Measurements from ENCODE around the gene TOM1.
"Not testable (repeated sequence)": the region's sequence is repeated elsewhere in the genome, so short reads cannot be mapped to it uniquely, and the experiment has no call there.

Gene TOM1

DNA sequence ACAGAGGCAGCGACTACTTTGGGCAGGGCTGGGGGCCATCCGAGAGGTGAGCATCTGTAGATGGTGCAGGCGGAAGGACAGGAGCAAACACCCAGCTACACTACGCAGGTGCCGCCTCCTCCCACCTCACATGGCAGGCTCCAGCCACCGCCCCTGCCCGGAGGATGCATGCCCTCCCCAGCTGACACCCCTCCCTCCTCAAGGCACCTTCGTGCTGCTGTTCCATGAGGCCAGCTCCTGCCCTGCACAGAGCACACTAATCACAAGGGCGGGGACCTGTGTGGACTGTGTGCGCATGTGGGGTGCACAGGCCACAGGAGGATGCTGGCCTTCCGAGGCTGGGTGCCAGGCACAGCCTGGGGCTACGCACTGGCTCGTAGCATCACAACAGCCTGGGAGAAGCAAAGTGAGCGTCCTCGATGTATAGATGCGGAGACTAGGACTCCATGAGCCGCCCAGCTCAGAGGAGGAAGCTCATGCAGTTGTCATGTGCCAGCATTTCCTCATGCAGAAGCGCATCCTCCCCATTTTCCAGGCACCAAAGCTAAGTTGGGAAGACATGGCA lies 48.4 kb downstream of the TOM1 start:
- DNase-seq, result no peak

DNA sequence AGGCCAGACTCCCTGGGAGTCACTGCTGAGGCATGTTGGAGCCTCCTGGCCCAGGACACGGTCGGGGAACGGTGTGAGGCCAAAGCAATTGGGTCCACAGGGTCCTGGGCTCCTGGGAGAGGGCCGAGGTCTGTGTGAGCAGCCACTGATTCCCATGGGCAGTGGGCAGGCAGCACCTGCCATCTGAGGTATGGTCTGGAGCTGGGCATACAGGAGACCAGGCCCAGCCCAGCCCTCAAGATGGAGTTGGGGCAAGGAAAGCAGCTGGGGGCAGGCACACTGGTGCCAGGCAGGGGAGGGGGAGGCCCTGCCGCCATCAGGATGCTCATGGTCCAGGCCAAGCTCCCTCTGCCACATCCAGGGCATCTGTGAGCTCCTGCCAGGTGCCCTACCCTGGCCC lies 49.0 kb downstream of the TOM1 start:
- no peak for DNase-seq

DNA sequence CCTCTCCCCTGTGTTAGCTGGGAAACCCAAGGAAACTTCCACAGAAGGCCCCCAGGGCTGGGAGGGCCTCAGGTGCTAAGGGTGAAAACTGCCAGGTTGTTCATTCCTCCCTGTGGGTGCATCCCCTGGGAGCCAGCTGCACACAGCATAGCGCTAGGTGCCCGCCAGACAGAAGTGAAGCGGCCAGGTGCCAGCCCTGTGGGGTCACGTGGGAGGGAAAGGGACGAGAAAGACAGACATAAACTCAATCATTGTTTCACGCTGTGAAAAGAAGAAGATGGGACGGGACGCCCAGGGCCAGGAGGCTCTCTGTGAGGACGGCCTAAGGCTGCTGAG lies 49.6 kb downstream of the TOM1 start:
- DNase-seq, result no peak

DNA sequence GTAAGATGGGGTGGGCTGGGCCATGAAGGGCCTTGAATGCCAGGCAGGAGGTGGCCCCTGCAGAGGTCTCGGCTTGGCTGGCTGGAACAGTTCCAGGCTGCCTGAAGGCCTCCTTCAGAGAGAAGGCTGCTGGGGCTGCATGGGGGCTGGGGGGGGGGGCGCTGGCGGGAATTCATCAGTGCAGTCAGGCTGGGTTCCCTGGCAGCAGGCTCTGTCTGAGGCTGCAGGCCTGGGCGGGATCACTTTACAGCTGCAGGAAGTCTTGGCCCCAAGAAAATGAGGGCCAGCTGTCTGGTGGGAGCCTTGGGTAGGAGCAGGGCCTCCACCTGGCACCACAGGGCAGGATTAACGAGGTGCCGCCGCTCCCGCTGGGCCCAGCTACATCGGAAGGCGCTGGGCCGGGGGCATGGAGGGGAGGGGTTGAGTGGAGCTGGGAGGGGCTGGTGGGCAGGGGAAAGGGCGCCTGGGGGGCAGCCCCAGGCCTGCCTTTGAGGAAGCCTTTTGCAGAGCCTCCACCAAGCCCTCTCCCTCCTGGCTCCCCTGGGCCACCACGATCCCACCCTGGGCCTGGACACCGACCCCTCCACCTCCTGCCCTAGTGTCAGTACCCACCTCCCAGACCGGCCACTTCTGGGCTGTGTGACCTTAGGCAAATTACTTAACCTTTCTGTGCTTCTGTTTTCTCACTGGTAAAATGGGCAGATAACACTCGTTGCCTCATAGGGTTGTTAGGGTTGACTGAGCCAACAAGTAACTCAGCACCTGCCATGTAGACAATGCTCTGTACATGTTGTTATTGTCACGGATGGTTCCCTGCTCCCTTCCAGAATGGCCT lies 50.2 kb downstream of the TOM1 start:
- no peak for DNase-seq

DNA sequence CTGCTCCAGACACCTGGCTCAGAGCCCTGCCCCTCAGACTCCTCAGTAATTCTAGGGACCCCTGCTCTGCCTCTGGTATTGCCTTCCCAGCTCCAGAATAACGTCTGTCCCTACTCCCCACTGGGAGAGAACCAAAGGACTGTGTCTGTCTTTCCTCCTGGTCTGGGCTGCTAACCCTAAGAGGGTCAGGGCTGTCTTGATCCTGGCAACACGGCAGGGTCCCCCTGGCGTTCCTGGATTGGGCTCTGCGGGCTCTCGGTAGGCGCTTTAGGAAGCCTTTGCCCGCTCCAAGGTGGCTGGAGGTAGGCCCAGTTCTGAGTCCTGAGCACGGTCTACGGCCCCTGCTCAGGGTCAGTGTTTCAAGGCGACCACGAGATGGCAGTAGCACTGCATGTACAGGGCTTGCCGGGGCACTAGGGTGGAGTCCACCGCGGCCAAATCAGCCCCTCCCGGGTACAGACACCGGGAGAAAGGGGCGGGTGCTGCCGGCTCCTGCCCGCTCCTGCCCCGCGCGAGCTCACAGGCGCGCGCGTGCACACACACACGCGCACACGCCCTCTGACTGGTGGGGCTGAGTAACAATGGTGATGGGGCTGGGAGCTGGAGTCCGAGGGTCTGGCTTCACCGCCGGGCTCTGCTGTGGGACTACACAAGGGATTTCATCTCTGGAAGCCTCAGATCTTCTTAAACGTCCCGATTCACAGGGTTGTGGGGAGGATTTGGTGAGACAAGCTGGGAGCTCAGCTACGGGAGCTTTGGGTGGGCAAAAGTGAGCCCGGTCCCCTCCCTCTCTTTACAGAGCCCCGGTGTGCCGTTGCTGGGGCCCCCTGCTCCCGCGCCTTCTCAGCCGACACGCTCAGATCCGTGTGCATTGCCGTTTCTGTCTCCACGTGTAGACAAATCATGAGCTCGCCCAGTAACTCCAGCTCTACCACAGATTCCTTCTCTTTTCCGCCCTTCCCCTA lies 51.1 kb downstream of the TOM1 start:
- DNase-seq, result peak; percentile 78

DNA sequence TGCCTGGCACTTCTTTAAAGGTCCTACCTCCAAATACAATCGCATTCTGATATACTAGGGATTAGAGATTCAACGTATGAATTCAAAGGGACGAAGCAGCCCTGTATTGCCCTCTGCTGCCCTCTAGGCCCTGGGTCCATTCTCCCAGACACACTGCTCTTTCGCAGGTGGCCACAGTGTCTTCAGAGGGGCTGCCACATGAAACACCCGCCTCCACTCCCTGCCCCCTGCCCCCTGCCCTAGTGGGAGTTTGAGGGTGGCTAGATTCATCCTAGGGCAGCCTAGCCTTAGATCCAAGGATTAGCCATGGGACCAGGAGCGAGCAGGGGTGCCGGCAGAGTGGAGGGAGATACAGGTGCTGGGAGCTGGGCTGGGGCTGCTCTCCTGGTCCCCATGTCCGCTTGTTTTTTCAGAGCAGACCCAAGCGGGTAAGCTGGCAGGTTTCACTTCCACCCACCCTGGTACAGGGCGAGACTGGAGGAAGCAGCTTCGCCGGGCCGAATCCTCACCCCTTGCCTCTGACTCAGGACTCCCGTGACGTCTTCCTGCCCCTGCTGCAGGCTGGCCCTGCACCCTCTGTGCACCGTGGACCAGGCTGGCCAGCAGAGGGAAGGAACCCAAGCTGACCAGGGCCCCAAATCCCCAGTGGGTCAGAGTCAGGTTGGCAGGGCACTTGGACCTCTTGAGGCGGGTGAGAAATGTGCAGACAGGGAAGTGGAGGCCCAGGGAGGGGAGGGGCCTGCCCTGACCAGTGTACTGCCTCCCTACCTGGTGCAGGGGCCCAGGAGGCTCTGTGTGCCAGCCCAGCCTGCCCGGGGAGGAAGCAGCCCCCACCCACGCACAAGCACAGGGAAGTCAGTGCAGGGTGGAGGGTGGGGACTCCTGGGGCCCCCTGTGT lies 52.8 kb downstream of the TOM1 start:
- DNase-seq, result no peak

DNA sequence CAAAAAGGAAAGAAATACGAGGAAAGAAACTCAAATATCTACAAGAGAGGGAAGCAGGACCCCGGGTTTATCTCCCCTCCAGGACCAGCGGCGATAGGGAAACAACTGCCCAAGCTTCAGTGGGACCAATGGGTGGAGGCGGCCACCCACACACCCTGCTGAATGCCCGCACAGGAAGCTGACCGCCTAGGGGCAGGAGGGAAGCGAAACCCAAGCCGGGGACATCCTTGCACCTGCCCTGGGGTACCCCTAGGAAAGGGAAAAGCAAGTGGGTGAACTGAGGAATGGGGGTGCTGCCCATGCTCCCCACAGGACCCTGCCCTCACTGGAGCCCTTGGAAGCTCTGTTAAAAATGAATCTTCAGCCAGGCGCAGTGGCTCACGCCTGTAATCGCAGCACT lies 53.6 kb downstream of the TOM1 start:
- DNase-seq, result no peak

DNA sequence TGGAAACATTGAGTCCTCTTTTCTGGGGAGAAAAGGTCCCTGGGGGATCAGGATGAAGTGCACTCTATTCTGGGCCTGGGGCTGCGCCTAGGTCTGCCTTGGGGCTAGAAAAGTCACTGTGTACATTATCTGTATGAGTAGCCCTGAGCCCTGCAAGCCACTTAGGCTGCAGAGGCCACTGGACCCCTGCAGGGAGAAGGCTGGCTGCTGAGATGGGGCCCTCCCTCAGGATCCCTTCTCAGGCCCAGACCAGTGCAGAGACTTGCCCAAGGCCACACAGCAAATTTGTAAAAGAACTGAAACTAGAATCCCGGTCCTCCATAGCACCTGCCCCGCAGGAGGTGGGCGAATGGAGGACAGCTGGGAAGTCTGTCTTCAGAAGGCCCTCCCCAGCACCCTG lies 54.4 kb downstream of the TOM1 start:
- no peak for DNase-seq

DNA sequence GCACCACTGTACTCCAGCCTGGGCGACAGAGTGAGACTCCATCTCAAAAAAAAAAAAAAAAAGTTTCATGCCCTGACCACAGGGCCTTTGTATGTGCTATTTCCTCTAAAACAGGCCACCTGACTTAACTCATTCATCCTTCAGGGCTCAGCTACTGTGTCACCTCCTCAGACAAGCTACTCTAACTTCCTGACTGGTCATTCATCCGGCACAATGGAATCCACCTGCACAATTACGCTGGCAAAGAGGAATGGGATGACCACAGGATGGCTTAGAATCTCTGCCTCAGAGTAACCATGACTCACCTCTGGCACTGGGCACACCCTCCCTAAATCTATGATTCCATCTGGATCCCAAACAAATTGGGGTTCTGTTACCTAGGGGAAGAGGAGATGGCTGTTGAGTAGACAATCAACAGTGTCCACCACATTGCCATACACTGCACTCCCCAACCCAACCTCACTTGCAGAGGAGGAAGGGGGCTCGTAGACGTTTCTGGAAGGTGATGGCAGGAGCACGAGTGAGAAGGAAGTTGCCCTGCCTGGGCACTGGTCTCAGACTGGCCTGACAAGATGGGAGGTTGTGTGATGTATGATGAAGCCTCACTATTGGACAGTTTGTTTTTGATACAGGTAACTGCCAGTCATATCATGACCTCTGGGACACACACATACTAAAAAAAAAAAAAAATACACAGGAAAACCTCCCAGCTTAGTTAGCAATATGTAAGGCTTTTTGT lies 58.4 kb downstream of the TOM1 start:
- DNase-seq, result no peak

DNA sequence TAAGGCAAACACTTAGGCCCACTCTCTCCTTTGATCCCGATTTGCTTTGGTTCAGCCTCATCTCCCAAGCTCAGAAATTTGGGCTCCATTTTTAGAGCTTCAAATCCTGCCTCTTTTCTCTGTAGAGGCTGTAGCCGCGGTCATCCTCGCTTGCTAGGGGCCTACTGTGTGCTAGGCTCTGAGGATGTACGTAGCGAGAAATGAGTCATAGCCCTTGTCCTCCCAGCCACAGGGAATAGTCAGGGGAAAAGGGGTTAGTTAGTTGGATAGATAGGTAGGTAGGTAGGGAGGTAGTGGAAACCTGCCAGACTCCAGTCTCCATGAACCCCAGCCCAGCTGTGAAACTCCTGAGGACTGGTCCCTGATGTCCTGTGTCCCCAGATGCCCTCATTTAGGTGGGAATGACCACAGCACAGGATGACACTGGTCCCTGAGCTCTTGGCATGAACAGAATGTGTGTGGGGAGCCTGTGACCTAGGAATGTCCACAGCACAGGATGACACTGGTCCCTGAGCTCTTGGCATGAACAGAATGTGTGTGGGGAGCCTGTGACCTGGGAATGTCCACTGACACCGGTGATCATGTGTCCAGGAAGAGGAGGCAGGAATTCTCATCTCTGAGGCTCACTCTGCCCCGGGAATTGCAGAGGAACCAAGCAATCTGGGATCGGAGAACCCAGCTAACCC lies 59.8 kb downstream of the TOM1 start:
- DNase-seq, result no peak

DNA sequence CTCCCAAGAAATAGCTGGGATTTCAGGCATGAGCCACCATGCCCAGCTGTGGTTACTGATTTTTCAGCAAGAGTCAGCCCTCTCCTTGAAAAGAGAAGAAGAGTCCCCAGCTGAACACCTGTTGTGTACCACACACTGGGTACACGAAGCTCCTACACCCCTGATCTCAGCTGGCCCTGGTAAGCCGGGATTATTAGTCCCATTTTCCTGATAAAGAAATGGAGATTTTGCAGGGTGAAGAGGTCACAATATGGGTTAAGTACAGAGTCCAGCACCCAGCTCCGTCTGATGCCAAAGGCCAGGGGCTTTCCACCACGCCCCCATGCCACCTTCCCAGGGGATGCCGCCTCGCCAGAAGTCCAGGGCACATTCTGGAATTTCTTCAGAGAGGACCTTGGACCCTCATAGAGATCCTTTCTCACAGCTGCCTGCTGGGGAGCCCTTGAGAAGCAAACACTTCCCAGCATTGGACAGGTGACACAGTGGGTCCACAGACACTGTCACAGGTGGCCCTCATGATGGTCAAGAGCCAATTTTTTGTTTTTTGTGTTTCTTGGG lies 61.4 kb downstream of the TOM1 start:
- no peak for DNase-seq

DNA sequence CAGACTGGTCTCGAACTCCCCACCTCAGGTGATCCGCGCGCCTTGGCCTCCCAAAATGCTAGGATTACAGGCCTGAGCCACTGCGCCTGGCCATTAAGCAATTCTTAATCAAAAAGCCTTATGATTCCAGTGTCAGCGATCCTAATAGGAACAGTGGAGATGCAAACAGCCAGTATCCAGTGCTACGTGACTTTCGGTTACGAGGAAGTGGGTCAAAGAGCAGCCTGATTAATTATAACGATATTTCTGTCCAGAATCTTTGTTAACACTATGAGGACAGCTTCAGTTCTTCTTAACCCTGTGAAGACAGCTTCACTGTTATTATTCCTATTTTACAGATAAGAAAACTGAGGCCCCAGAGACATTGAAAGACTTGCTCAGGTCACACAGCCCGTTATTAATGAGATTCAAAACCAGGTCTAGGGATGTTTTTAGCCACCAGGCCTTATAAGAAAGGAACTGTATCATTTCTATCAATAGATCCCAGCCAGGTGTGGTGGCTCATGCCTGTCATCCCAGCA lies 63.9 kb downstream of the TOM1 start:
- no peak for DNase-seq

DNA sequence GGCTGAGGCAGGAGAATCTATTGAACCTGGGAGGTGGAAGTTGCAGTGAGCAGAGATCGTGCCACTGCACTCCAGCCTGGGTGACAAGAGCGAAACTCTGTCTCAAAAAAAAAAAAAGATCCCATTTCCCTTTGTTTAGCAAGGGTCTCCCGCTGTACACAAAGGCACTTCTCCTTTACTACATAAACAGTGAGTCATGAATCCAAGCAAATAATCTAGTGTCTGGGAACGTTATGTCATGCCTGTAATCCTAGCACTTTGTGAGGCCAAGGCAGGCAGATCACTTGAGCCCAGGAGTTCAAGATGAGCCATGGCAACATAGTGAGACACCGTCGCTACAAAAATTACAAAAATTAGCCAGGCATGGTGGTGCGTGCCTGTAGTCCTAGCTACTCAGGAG lies 64.5 kb downstream of the TOM1 start:
- DNase-seq, result not testable (repeated sequence)

DNA sequence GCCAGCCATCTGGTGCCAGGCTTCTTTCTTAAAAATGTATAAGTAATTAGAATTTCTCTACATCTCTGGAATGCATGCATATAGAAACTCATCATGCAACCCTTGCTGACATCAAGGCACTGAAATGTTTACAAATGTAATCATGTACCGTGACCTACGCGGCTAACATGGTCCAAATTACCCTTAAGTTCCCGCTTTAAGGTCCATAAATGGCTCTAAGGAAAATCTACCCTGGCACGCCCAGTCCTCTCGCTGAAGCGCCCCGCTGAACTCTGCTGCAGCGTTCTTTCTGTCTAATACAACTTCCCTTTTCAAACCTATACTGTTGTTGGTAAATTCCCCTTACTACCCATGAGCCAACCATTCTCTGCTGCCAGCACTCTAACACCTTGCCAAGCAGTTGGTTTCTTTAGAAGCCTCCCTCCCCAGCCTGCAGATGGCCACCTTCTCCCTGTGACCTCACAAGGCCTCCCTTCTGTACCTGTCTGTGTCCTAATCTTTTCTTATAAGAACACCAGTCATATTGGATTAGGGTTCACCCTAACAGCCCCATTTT lies 67.7 kb downstream of the TOM1 start:
- DNase-seq, result no peak

DNA sequence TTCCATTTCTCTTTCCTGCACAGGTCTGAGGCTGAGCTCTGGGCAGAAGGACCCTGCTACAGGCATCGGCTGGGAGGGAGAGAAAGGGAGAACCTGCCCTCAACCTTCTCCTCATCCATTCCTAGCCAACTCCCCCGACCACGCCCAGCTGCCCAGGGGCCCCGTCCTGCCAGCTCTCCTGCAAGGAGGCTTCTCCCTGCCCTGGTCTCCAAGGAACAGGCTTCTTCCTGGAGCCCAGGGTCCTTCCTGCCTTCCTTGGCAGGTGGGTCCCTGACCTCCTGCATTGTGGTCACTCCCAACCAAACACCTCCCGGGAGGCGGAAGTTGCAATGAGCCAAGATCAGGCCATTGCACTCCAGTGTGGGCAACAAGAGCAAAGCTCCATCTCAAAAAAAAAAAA lies 68.7 kb downstream of the TOM1 start:
- DNase-seq, result no peak

DNA sequence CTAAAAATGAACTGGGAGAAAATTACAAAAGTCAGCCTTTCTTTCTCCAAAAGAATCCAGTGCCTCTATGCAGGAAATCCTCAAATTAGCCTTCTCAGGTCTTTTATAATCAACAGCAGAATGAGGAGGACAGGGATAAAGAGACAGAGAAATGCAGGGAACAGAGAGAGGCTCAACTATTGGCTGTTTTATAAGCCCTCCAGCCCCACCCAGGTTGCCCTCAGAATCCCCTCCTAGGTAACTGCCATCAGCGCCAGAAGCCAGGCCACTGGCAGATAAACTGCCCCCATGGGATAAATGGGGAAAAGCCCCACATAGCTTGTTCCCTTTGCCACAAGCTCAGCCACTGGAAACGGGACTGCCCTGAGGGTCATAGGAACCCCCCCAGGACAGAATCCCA lies 70.3 kb downstream of the TOM1 start:
- no peak for DNase-seq

DNA sequence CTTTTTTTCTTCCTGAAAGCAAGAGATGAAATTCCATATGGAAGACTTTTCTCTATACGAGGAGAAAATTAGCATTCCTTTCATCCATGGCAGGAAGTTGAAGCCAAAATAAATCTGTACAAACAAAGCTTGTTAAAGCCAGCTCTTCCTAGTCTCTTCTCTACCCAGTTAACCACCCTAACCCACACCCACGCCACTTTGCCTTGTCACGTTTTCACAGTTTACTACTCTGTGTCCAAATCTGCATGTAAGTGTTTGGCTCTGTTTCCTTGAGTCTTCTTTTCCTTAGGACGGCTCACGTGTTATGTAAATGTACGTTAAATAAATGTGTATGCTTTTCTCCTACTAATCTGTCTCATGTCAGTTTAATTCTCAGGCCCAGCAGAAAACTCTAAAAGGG lies 74.1 kb downstream of the TOM1 start:
- DNase-seq, result no peak

DNA sequence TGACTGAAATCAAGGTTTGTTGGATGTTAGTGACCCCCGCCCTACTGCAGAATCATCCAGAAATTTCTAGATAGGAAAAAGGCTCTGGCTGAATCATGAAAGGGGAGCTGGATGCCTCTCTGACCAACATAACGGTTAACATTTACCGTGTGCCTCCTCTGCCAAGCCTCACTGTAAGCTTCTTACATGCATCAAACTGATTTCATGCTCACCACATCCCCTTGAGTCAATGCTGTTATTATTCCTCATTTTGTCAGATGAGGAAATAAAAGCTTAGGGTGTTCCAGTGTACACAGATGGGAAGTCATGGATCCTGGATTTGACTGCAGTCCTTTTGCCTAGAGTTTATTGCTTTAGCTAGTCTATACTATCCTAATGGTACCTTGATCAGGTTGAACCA lies 75.3 kb downstream of the TOM1 start:
- no peak for DNase-seq

DNA sequence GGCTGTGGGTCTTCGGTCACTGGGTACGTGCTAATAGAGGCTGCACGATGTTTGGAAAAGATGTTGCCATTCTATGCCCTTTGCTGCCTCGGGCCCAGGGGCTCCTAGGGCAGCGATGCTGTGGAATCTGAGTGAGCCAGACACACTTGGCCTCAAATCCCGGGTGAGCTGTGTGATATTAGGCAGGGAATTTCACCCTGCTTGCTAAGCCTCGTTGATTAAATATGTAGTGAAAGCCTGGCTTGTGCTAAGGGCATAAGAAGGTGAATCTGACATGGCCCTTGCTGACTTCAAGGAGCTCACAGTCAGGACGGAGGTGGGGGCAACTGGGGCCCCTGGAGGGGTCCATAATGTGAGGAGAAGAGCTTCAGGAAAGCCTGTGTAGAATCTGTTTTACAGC lies 75.8 kb downstream of the TOM1 start:
- no peak for DNase-seq

DNA sequence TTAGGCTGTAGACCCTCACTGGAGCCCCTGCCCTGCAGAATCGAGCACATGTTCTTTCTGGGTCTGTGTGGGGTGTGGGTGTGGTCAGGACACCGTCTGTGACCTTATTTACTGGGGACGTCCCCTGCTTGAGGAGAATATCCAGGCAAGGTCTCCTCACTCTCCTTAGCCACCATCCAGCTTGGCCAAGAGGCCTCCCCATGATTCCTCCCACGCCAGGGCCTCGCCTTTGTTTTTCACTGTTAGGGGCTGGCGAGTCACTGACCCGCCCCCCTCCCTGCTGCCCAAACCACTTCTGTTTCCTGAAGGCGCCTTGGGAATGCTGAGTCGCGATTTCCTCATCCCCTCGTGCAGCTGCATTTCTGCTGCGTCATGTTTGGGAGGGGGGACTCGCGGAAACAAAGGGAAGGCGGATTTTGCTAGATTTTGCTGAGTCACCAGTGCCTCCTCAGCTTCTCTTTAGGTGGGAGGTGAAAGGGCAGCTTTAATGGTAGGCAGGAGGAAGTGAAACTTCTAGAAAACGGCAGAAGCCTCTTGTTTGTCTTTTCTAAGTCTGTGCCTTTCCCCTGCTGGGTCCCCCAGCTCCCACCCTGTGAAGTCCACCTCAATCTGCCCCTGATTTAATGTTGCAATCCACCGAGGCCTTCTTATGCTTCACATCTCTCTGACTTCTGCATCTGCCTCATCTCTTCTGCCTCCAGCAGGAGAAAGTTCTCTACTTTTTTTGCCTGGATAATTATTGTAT lies 77.2 kb downstream of the TOM1 start:
- DNase-seq, result no peak

All from effector CD4-positive, alpha-beta T cell (primary cell).